Testis (tissue), 3 donors: ENCODE measurements around the gene ITGAE. TPM values are rescaled to one million over a fixed set of nuclear protein-coding genes. Genes with fewer than 3 reads are reported as not detected.

Source experiments
- DNase-seq: peaks from one replicate; pipeline ENCODE4 v3.0.0-alpha.2; 2019
- H3K27ac ChIP-seq, 2 donors: fragments of 200-600 bp; sonication (generic); one replicate each; pipeline ENCODE4 v1.5.1; 2019
- H3K27me3 ChIP-seq: fragments of 200-600 bp; sonication (generic); one replicate; pipeline ENCODE4 v1.5.1; 2019
- H3K36me3 ChIP-seq: fragments of 200-600 bp; sonication (generic); one replicate; pipeline ENCODE4 v1.5.1; 2017; ENCODE audit warnings: low read depth; ENCODE audit errors: missing control alignments
- H3K4me1 ChIP-seq: fragments of 200-600 bp; sonication (generic); one replicate; pipeline ENCODE4 v1.5.1; 2019
- H3K4me3 ChIP-seq, 2 donors: fragments of 200-600 bp; sonication (generic); one replicate each; pipeline ENCODE4 v1.5.1; 2017 to 2019
- H3K9me3 ChIP-seq: fragments of 200-600 bp; sonication (generic); one replicate; pipeline ENCODE4 v1.5.1; 2017
- CTCF ChIP-seq, 3 experiments: fragments of 450-650 bp in 2 of 3; fragments of 200-600 bp in 1 of 3; sonication (generic) in 1 of 3; IDR thresholded peaks; one replicate each; pipeline ENCODE4 v1.5.1; 2016 to 2019; ENCODE audit warnings: antibody characterized with exemption in 3 of 3, mild to moderate bottlenecking in 2 of 3, moderate library complexity in 1 of 3
- POLR2A ChIP-seq: fragments of 450-650 bp; IDR thresholded peaks from one replicate; pipeline ENCODE4 v1.6.1; 2017; ENCODE audit warnings: antibody characterized with exemption, mild to moderate bottlenecking, moderate library complexity
- WGBS, 2 donors: methylation state at CpG; one replicate each; pipeline ENCODE4 v1.1.5; 2018; 5-methylcytosine and 5-hydroxymethylcytosine counted together
- intact Hi-C: fragments of 100-400 bp; cut with DNase I; formaldehyde crosslinking; loops from one replicate; pipeline ENCODE4 v1.15.1; 2023; ENCODE audit warnings: low total_unique reads
- polyA plus RNA-seq: library from polyadenylated mRNA; stranded (reverse); fragments of 350-450 nt; fragmentation: Illumina TruSeq; extraction: RNeasy Lipid Tissue Mini Kit (QIAGEN cat#74804); gene quantifications from one replicate; pipeline ENCODE4 v1.2.3, GENCODE V29; 2014; ENCODE audit warnings: low read depth, low replicate concordance; ENCODE audit not compliant: insufficient read depth
- total RNA-seq, 2 donors: library from RNA; depleted of rRNA; stranded (reverse); fragments of >200 nt; gene quantifications; one replicate each; pipeline ENCODE4 v1.2.3, GENCODE V29; 2016

Gene ITGAE
- total and polyA plus RNA-seq, 3 donors from 2014 or later: 13.1 to 46.7 (median 16.1) TPM

GRCh38 chr17:3672571-3672970 is 128.4 kb downstream of the ITGAE start:
- TF ChIP-seq POLR2A: no peak
- no peak for TF ChIP-seq CTCF (IDR thresholded peaks at IDR 0.05)
- WGBS, 2 donors: 97 to 99% methylated on average over 4 of the region's 4 CpGs
- intact Hi-C loops: no loop called here
- Histone ChIP-seq H3K36me3 (no peaks in the 10 kb centered on the region), H3K4me3 (no peak overlapping the region), H3K27me3 (no peaks in the 10 kb centered on the region), H3K27ac (no peak overlapping the region), H3K9me3 (no peaks in the 10 kb centered on the region), H3K4me1 (peaks cover 9% of the 10 kb centered on the region)
- no peak for DNase-seq

GRCh38 chr17:3669548-3669947 is 131.4 kb downstream of the ITGAE start:
- DNase-seq: no peak
- peaks cover 20% of the 10 kb centered on the region for H3K4me1 ChIP-seq
- peak overlapping the region; percentile 66 for H3K27ac ChIP-seq
- no peaks in the 10 kb centered on the region for H3K9me3 ChIP-seq
- intact Hi-C loops: no loop called here
- no peaks in the 10 kb centered on the region for H3K27me3 ChIP-seq
- H3K4me3 ChIP-seq: peak overlapping the region; percentile 83 to 91
- WGBS, 2 donors: 28 to 35% methylated on average over 12 of the region's 12 CpGs
- no peaks in the 10 kb centered on the region for H3K36me3 ChIP-seq
- no peak for TF ChIP-seq CTCF (IDR thresholded peaks at IDR 0.05)
- no peak for TF ChIP-seq POLR2A

- H3K4me1 ChIP-seq: peaks cover 20% of the 10 kb centered on the region
- H3K36me3 ChIP-seq: no peaks in the 10 kb centered on the region
- WGBS, 2 donors: 0 to 1% methylated on average over 25 to 27 of the region's 32 CpGs
- H3K27ac ChIP-seq: peak overlapping the region; percentile 66
- no peak for TF ChIP-seq CTCF (IDR thresholded peaks at IDR 0.05)
- TF ChIP-seq POLR2A: no peak
- intact Hi-C loops: no loop called here
- peak overlapping the region; percentile 83 to 91 for H3K4me3 ChIP-seq
- no peak for DNase-seq
- H3K27me3 ChIP-seq: no peaks in the 10 kb centered on the region
- H3K9me3 ChIP-seq: no peaks in the 10 kb centered on the region
Measured at GRCh38 chr17:3669085-3669347, 132.0 kb downstream of the ITGAE start.

GRCh38 chr17:3668279-3669084 is 132.5 kb downstream of the ITGAE start, which contains the start of the genes EMC6 and TAX1BP3:
EMC6 (plus strand) TSS chr17:3668812; CDS start chr17:3669147, 335 bp downstream.
TAX1BP3 (minus strand) TSS chr17:3668578; CDS start chr17:3668526, 52 bp downstream.
- WGBS, 2 donors: 0 to 2% methylated on average over 12 to 70 of the region's 89 CpGs
- Histone ChIP-seq H3K4me3 (peak within 1 kb of the TSS; percentile 83 to 91), H3K27ac (peak within 1 kb of the TSS; percentile 66 to 94), H3K27me3 (no peaks in the 10 kb centered on the region), H3K9me3 (no peaks in the 10 kb centered on the region), H3K36me3 (no peaks in the 10 kb centered on the region), H3K4me1 (peaks cover 23% of the 10 kb centered on the region)
- TF ChIP-seq CTCF (IDR thresholded peaks at IDR 0.05): no peak
- peak; percentile 35 for TF ChIP-seq POLR2A
- intact Hi-C loops: no loop called here
- DNase-seq: peak; percentile 99
